OCI-M2 (cell line): Measurements from ENCODE around the gene ELAC2.

ENCODE experiments used
- DNase-seq: peaks from one replicate; lab custom pipeline; 2025; ENCODE audit not compliant: unreplicated experiment; lab: John Stamatoyannopoulos, UW

The ELAC2 gene, protein sequence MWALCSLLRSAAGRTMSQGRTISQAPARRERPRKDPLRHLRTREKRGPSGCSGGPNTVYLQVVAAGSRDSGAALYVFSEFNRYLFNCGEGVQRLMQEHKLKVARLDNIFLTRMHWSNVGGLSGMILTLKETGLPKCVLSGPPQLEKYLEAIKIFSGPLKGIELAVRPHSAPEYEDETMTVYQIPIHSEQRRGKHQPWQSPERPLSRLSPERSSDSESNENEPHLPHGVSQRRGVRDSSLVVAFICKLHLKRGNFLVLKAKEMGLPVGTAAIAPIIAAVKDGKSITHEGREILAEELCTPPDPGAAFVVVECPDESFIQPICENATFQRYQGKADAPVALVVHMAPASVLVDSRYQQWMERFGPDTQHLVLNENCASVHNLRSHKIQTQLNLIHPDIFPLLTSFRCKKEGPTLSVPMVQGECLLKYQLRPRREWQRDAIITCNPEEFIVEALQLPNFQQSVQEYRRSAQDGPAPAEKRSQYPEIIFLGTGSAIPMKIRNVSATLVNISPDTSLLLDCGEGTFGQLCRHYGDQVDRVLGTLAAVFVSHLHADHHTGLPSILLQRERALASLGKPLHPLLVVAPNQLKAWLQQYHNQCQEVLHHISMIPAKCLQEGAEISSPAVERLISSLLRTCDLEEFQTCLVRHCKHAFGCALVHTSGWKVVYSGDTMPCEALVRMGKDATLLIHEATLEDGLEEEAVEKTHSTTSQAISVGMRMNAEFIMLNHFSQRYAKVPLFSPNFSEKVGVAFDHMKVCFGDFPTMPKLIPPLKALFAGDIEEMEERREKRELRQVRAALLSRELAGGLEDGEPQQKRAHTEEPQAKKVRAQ

DNA sequence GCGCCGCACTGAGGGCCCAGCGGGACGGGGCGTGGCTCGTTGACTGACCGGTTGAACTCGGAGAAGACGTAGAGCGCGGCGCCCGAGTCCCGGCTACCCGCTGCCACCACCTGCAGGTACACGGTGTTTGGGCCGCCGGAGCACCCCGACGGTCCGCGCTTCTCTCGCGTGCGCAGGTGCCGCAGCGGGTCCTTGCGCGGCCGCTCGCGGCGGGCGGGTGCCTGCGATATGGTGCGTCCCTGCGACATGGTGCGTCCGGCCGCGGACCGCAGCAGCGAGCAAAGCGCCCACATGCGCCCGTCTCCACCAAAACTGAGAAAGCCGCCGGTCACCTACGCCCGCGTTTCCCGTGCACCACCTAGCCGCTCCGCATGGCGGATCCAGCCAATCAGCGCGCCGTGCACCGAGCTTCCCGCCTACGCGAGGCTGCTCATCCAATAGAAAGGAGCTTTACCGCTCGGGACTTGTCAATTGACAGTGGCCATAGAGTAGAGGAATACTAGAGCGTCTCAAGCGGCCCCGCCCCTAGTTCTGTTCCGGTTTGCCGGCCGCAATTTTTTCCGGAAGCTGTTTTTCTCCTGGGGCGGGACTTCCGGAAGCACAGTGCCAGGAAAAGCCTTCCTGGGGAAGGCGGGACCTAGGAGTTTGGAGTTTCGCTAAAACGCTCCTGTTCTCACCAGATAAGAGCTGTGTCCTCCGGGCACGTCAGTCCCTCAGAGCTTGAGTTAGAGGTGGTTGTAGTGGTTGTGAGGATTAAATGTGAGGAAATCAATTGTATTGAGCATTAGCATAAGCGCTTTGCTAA lies at the start of gene ELAC2:
Gene ELAC2 (minus strand): TSS at position 373 of the 805 bp plus-strand sequence. CDS start 80 bp downstream, at position 293.
- DNase-seq: peak; percentile 84

DNA sequence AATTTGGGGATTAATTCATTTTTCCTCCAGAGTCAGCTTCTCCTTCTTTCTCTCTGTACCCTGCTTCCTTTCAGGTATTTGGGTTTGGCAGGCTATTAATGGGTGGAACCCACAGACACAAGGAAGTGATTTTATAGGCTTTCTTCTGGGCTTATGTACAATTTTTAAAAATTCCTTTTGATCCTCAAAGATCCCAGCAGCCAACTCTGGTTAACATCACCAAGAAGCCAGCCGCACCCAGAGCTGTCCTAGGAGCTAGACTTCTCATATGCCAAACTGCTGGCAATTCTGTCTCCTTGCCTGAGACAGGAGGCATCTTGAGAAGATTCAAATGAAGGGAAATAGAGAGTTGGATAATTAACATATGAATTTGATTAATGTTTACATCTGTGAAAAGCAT lies 47.2 kb upstream of the ELAC2 start:
- DNase-seq: no peak

DNA sequence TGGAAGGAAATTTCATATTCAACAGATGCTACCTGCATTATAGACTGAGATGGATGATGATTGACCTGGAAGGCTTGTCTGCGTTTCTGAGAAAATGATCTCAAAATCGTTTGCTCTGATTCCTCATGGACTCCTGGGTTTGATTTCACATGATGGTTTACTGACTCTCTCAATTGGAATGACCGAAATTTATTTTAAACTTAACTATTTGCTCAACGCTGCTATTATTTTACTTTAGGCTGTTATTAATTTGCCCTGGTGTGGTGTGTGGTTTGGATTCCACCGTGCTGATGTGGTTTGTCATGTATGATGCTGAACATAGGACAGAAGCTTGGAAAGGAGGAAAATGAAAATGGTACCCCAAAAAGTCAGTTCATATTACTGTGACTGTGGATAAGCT lies 37.3 kb upstream of the ELAC2 start:
- no peak for DNase-seq

DNA sequence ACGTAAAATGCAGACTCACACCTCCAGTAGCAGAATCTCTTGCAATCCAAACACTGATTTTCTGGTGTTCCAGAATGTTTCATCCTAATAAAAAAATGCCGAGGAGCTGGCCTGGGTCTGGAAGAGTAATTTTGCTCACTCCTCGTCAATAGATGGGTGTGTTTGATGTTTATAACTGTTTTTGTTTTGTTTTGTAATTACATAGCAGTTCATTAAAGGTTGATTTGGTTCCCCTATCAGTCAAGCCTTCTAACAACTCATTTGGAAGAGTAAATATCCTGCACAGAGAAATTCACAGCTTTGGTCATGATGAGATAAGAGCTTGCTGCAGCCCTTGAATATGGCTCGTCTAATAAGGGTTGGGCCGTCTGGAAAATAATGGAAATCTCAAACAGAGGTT lies 36.8 kb upstream of the ELAC2 start:
- DNase-seq: no peak

DNA sequence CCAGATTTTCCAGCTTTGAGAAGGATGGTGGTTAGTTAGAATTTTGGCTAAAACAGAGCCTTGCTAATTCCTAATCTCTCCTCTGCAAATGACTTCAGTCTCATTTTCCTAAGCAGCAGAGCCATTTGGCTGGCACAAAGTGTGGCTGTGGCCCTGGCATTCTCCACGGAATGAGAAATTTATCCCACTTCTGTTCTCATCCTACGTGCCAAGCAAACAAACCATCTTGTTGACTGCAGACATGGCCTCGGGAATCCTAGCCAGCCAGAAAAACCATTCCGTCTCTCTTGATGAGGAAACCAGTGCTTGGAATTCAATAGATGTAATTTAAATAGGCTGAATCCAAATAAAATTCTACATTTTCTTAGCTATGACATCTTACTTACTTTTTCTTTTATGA lies 34.1 kb upstream of the ELAC2 start:
- no peak for DNase-seq

DNA sequence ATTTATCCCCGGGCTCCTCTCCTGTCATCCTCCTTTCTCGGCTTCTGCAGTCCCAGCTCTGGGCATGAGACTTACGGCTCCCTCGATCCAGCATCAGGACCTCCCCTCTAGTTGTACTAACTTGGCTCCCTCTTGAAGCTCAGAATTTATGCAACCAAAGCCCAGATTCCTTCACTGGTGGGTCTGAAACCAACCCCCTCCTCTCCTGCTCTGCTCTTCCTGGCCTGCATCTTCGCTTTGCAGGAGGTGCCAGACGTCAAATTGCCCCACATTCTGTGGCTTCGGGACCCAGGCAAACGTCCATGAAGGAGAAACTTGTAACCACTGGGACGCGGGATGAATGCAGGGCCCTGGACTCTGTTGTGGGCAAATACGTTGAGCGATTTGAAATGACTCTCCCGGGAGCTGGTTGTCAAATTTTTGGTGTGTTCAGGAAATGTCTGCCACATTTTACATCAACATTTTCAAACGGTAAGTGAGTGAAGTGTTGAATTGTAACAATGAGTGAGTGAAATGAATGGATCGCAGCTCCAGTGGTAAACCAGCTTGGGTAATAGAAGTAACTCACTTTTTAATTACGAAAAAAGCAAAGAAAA lies 29.3 kb upstream of the ELAC2 start:
- DNase-seq: no peak

DNA sequence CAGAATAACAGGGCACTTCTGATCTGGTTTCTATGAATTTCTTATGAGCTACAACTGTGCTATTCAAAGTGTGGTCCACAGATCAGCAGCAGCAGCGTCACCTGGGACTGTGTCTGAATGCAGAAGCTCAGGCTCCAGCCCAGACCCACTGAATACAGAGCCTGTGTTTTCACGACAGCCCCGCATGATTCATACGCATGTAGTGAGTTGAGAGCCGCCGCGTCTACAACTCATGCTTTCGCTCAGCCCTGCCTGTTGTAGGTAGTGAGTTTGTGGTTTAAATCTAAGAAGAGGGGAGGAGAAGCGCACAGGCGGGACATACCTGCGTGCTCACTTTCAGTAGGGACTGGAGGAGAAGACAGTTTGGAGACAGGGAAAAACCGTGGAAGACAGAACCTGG lies 28.5 kb upstream of the ELAC2 start:
- no peak for DNase-seq

DNA sequence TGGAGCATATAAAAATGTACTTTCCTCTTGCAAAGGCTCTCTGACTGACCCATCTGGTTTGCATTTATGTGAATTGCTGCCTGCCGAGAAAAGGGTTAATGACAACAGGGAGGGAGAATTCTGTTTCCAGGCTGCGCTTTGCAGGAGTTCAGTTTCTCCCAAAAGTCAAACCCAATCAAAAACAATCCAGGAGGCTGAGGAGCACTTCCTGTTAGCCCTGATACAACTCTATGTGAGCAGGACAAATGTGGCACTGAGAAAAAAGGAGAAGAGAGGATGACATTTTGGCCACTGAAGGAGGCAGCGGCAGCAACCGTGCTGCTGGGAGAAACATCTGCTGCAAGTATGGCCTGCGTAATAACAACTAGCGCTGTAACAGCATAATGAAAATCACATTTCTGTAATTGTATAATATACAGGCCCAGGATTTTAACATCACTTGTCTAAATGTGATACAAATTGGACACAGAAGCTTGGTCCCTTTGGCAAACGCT lies 26.8 kb upstream of the ELAC2 start:
- DNase-seq: no peak

DNA sequence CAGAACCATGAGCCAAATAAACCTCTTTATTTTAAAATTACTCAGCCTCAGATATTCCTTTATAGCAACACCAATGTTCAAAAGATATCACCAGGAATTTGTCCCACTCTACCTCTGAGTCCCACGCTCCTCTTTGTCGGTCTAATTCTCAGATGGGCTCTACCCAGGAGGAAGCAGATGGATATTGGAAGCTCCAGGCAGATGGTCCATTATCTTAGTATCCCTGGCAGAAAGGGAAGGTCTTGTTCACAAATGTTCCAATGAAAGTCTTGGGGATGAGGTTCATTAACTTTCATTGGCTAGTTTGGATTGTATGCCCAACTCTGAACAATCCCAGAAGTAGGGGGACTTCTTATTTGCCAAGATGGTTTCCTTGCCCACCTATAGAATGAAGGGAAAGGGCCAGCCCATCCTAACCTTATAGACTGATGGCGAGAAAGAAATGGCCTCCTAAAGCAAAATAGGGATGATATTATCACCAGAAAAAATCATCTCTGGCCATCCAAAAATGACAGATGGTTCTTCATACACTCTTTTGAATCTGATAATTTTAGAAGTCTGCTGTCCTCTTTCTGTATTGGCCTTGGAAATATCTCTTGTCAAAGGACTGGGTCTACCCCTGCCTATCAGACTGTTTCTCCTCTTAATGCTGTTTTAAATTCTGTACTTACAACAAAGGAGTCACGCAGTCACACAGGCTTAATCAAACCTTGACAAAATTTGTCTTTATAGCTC lies 21.3 kb upstream of the ELAC2 start:
- DNase-seq: no peak

DNA sequence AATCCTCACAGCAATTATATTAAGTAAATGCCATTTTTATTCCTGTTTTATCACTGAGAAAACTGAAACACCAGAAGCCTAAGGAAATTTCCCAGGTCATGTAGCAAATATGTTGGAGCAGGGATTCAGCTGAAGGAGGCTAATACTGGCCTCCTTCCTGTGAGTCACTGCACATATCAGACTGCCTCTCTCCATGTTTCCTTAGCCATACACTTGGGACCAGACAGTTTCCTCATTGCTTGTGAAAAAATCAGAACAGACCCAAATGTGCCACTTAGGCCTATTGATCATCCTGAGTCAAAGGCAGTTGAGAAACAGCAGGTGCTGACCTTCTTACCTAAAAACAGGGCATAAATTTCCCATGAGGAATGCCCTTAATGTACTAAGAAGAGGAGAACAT lies 18.9 kb upstream of the ELAC2 start:
- no peak for DNase-seq

DNA sequence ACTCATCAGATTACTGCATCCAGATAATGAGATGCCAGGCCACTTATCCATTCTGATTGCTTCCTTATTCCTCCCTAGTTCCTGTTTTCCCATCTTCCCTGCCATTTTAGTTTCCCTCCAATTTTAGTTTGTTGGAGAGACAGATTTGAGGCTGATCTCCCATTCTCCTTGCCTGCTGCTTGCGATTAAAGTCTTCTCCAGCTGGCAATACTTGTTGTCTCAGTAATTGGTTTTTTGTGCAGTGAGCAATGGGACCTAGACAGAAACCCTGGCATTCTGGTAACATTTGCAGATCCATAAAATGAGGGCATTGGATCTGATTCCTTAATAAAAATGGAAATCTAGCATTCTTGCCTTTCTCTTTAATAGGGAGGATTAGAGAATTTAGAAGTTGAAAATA lies 17.6 kb upstream of the ELAC2 start:
- no peak for DNase-seq

DNA sequence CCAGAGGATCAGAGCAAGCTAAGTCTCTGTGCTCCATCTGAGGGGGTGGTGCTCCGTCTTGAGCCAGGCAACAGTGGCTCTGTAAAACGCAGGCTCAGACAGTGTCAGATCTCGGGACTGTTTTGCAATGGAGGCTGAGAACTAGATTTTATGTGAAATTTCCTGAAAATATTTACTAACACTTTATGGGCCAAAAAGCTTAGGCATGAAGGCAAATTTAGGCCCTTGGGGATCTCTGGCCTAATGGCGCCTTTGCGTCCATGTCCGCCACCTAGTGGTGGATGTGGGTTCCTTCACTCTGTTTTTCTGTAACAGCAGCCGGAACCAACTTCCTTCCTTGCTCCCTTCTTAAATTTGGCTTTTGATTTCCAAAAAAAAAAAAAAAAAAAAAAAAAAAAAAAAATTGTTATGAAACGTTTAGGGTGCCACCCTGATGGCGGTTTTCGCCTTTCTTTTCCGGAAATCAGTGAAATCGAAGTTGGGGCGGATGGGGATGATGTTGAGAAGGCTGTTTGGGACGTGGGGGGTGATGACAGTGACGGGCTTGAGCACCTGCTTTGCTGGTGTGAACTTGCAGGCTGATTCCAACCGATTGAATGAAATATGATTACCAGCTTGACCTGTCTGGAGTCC lies 14.0 kb upstream of the ELAC2 start:
- no peak for DNase-seq

DNA sequence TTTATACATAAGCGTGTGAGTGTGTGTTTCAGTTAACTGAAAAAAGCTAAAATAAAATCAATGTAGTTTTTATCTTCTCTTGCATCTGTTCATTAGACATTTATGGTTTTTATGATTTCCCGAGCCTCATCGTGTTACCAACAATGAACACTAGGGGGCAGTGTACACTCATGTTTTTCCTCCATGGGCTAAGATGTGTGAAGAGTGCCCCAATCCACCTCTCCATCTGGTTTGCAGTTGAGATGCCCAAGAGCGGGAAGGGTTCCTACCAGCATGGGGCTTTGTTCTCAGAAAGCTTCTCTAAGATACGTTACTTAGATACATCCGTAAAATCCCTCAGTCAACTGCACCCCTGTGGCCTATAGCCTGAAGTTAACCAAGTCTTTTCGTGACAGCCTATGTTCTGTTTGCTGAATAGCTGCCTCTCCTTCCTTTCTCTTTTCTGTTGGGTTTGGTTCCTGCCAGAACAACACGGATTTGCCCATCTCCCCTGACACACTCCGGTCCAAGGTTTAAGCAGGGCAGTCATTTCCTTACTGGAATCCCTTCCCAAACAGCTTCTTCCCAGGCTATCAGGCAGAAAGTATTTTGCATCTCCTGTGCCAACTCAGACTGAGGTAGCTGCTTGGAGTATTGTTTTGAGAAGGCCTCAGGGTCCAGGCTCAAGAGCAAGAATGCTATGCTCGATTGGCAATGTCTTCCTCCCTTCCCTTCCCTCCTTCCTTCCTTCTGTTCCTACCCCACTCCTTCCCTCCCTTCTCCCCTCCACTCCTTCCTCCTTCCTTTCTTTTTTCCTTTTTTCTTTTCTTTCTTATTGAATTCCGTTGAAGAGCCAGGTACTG lies 12.9 kb upstream of the ELAC2 start:
- DNase-seq: no peak

DNA sequence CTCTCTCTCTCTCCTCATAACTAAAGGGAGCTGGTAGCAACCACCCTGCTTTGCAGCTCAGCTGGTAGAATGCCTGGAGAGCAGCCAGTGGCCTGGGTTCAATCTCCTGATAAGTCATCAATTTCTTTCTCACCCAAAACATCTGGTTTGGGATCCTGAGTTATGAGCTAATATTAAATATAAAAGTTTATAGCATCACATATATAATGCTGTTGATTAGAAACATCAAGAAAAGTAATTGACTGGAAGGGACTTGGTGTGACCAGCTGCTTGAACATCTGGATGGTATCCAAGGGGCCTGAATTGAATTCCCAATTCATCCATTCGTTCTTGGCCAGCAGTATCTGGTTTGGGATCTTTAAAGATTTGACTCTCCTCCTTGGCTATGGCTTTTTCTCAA lies 12.2 kb upstream of the ELAC2 start:
- no peak for DNase-seq

DNA sequence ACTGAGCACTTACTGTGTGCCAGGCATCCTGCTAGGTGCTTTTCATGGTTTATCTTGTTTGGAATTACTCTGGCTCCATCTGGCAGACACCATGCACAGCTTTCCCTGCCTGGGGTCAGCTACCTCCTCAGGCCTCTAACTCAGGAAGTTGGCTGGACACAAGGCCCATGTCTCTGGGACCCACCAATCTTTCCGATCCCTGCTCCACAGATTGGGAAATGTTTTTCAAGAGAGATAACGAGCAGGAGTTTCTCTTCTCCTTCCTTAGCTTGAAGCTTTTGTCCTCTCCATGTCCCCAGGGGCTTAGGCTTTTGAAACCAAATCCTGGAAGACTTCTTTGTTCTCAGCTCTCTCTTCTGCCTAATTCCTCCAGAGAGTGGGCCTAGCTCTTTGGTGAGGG lies 11.5 kb upstream of the ELAC2 start:
- DNase-seq: no peak

DNA sequence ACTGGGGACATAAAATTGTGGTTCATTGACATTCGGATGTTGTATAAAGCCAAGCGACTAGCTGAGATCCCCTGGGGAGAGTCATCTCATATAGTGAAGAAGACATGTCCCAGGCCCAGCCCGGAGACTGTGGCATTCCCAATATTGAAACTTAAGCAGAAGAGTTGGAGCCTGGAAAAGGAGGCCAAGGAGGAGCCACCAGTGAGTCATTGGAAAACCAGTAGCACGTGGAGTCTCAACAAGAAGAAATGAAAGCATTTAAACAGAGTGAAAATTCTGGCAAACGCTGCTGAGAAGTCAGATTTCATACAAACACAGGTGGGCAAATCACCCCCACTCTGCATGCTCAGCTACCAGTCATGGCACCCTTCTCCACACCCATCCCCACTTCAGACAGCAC lies 9.4 kb upstream of the ELAC2 start:
- no peak for DNase-seq

DNA sequence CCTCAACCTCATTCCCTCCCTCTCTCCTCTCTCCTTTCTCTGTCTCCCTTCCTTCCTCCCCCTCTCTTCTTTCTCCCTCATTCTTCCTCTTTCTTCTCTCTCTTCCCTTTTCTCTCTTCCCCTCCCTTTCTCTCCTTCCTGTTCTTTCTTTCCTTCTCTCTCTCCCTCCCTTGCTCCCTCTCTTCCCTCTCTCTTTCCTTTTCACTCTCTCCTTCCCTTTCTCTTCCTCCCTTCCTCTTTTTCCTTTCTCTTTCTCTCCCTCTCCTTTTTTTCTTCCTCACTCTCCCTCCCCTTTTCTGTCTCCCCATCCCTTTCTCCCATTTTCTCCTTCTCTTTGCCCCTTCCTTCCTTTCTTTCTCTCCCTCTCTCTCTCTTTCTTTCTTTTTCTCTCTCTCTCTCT lies 7.9 kb upstream of the ELAC2 start:
- no peak for DNase-seq

DNA sequence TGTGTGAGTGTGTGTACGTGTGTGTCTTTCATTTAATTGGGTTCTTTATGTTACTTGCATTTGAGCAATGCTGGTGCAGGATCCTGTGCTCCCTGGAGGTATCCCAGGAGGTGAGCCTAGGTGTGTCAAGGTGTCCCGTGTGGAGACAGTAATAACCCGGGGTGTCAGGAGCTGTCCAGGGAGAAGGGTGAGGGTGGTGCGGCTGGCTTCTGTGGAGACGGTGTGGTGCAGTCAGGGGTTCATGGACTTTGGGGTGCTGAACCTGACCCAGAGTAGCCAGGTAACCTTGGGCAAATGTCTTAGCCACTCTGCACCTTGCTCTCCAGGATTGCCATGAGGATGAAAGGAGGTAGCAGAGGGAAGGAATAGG lies 7.4 kb upstream of the ELAC2 start:
- DNase-seq: no peak
